Measurements from ENCODE around the gene FRMD1.

Gene FRMD1

DNA sequence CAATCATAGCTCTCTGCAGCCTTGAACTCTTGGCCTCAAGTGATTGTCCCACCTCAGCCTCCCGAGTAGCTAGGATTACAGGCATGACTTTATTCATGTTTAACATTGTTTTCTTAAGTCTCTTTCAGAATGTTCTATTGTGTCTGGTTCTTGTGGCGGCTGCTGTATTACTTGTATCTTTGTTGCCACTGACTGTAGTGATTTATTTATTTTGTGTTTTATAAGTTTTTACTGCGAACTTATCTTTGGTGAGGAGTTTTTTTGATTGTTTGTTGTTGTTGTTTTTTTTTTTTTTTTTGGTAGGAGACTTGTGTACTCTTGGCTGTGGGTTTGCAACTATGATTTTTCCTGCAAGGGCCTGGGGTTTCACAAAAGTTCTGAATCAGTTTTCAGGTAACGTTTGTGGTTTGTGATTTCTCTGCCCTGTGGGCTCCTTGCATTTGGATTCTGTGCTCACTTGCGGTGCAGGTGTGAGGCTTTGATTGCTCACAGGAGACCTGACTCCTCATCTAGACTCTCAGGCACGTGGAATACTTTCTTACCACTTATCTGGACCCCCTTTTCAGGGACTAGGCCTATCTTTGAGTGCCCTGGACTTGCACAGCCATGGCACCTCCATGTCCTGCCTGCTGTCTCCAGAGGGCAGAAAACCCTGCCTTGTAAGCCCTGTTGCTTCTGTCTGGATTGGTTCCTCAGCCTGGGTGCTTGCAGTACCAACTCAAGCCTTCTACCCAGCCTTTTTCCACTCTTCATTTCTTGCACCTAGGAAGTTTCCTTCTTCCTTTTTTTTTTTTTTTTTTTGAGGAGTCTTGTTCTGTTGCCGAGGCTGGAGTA, 56.3 kb downstream of the FRMD1 start:
- no peaks in the 10 kb centered on the region for H3K36me3 ChIP-seq (ENCODE audit: insufficient read depth, low read length)
- no peak overlapping the region for H3K4me3 ChIP-seq
- no peak overlapping the region for H3K27ac ChIP-seq
- H3K9ac ChIP-seq (ENCODE audit: insufficient read length): no peak overlapping the region
- no peak for TF ChIP-seq EZH2 (IDR thresholded peaks at IDR 0.05)
- TF ChIP-seq FOXP2 (optimal IDR thresholded peaks at IDR 0.05; ENCODE audit: control extremely low read depth, extremely low read length, insufficient read depth): no peak
- TF ChIP-seq POLR2AphosphoS5 (IDR thresholded peaks at IDR 0.05; ENCODE audit: borderline replicate concordance, low read depth, low read length): no peak
- DNase-seq (ENCODE audit: low read depth, low spot score): no peak
- H3K9me3 ChIP-seq (ENCODE audit: low read depth, low read length): no peaks in the 10 kb centered on the region

GRCh38 chr6:168021581-168021980, 57.4 kb downstream of the FRMD1 start:
- H3K27ac ChIP-seq: no peak overlapping the region
- TF ChIP-seq FOXP2 (optimal IDR thresholded peaks at IDR 0.05; ENCODE audit: control extremely low read depth, extremely low read length, insufficient read depth) (no peak), POLR2AphosphoS5 (IDR thresholded peaks at IDR 0.05; ENCODE audit: borderline replicate concordance, low read depth, low read length) (no peak), EZH2 (IDR thresholded peaks at IDR 0.05) (no peak)
- no peak overlapping the region for H3K9ac ChIP-seq (ENCODE audit: insufficient read length)
- H3K4me3 ChIP-seq: no peak overlapping the region
- DNase-seq (ENCODE audit: low read depth, low spot score): no peak
- no peaks in the 10 kb centered on the region for H3K36me3 ChIP-seq (ENCODE audit: insufficient read depth, low read length)
- no peaks in the 10 kb centered on the region for H3K9me3 ChIP-seq (ENCODE audit: low read depth, low read length)

DNA sequence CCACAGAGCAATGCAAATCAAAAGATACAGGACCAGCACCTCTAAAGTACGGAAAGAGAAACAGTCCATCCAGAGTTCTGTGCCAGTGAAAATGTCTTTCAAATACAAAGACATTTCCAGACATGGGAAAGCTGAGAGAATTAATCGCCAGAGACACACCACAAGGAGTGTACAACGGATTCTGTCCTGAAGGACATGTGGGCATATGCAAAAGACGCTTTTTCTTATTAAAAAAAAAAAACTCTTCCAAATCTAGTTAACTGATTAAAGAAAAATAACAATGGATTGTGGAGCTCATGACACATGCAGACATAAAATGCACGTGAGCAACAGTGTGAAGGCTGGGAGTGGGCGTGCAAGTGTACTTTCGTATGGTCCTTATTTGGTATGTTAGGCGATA, 58.8 kb downstream of the FRMD1 start:
- DNase-seq (ENCODE audit: low read depth, low spot score): no peak
- Histone ChIP-seq H3K4me3 (no peak overlapping the region), H3K27ac (no peak overlapping the region), H3K9me3 (ENCODE audit: low read depth, low read length) (no peaks in the 10 kb centered on the region), H3K9ac (ENCODE audit: insufficient read length) (no peak overlapping the region), H3K36me3 (ENCODE audit: insufficient read depth, low read length) (no peaks in the 10 kb centered on the region)
- TF ChIP-seq FOXP2 (optimal IDR thresholded peaks at IDR 0.05; ENCODE audit: control extremely low read depth, extremely low read length, insufficient read depth) (no peak), EZH2 (IDR thresholded peaks at IDR 0.05) (no peak), POLR2AphosphoS5 (IDR thresholded peaks at IDR 0.05; ENCODE audit: borderline replicate concordance, low read depth, low read length) (no peak)

GRCh38 chr6:168018664-168019063, 60.3 kb downstream of the FRMD1 start:
- Histone ChIP-seq H3K9ac (ENCODE audit: insufficient read length) (no peak overlapping the region), H3K27ac (no peak overlapping the region), H3K36me3 (ENCODE audit: insufficient read depth, low read length) (no peaks in the 10 kb centered on the region), H3K9me3 (ENCODE audit: low read depth, low read length) (no peaks in the 10 kb centered on the region), H3K4me3 (no peak overlapping the region)
- no peak for DNase-seq (ENCODE audit: low read depth, low spot score)
- no peak for TF ChIP-seq POLR2AphosphoS5 (IDR thresholded peaks at IDR 0.05; ENCODE audit: borderline replicate concordance, low read depth, low read length)
- no peak for TF ChIP-seq FOXP2 (optimal IDR thresholded peaks at IDR 0.05; ENCODE audit: control extremely low read depth, extremely low read length, insufficient read depth)
- TF ChIP-seq EZH2 (IDR thresholded peaks at IDR 0.05): no peak

DNA sequence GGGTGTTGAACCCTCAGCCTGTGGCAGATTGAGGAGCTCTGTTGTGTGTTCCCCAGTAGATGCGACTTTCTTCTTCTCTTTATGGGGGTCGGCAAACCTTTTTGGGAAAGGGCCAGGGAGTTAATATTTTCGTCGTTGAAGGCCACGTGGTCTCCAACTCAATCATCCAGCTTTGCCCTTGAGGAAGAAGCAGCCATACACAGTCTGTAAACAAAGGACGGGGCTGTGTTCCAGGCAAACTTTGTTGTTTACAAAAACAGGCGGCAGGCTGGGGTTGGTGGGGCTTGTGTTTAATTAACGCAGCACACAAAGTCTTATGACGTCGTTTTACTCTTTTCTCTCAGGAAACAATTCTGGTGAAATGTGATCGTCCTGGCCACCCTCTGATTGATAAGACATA, 61.4 kb downstream of the FRMD1 start:
- no peak for DNase-seq (ENCODE audit: low read depth, low spot score)
- peak overlapping the region; percentile 33; the same call in 1 of the 2 replicates for H3K27ac ChIP-seq
- H3K9ac ChIP-seq (ENCODE audit: insufficient read length): no peak overlapping the region
- H3K9me3 ChIP-seq (ENCODE audit: low read depth, low read length): no peaks in the 10 kb centered on the region
- TF ChIP-seq EZH2 (IDR thresholded peaks at IDR 0.05) (no peak), FOXP2 (optimal IDR thresholded peaks at IDR 0.05; ENCODE audit: control extremely low read depth, extremely low read length, insufficient read depth) (no peak), POLR2AphosphoS5 (IDR thresholded peaks at IDR 0.05; ENCODE audit: borderline replicate concordance, low read depth, low read length) (no peak)
- no peaks in the 10 kb centered on the region for H3K36me3 ChIP-seq (ENCODE audit: insufficient read depth, low read length)
- no peak overlapping the region for H3K4me3 ChIP-seq

DNA sequence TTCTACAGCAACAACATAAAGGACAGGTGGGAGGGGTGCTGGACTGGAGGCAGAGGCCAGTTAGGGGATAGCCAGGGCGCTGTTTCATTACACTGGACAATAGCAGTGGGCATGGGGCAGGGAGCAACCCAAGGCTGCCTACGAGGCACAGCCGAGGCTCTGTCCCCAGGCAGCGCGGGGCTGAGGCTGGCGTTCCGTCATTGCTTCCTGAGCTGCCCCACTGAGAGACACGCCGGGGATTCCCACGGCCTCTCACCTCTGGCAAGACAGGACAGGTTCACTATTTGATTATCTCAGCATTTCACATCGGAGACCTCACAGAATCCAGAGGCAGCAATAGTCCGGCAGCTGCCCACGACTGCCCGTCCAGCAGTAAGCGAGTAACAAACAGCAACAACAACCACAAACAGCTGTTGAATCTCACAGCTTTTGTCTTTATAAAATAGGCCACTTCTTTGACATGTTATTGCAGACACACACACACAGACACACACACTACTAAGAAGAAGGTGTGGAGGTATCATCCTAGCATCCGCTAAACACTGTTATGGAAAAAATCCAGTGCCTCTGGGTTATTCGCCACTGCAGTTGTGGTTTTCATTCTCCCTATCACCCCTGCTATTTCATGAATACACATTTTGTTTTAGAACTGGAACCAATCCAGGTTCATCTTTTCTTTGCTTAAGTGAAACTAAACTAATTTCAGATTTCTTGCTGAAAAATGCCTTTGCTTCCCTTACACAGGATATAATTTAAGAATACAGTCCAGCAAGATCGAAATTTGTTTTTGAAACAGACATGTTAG, 62.1 kb downstream of the FRMD1 start:
- Histone ChIP-seq H3K9ac (ENCODE audit: insufficient read length) (no peak overlapping the region), H3K27ac (peak overlapping the region; percentile 33; the same call in 1 of the 2 replicates), H3K36me3 (ENCODE audit: insufficient read depth, low read length) (no peaks in the 10 kb centered on the region), H3K4me3 (0 out of 2 replicates have a peak overlapping the region, but pooled peaks have one; percentile 21), H3K9me3 (ENCODE audit: low read depth, low read length) (no peaks in the 10 kb centered on the region)
- TF ChIP-seq EZH2 (IDR thresholded peaks at IDR 0.05) (no peak), FOXP2 (optimal IDR thresholded peaks at IDR 0.05; ENCODE audit: control extremely low read depth, extremely low read length, insufficient read depth) (no peak), POLR2AphosphoS5 (IDR thresholded peaks at IDR 0.05; ENCODE audit: borderline replicate concordance, low read depth, low read length) (no peak)
- DNase-seq (ENCODE audit: low read depth, low spot score): no peak

- DNase-seq (ENCODE audit: low read depth, low spot score): no peak
- TF ChIP-seq EZH2 (IDR thresholded peaks at IDR 0.05) (no peak), FOXP2 (optimal IDR thresholded peaks at IDR 0.05; ENCODE audit: control extremely low read depth, extremely low read length, insufficient read depth) (no peak), POLR2AphosphoS5 (IDR thresholded peaks at IDR 0.05; ENCODE audit: borderline replicate concordance, low read depth, low read length) (no peak)
Observed at GRCh38 chr6:168016176-168016620, 62.8 kb downstream of the FRMD1 start.

More at GRCh38 chr6:168016176-168016620, 62.8 kb downstream of the FRMD1 start:
- no peak overlapping the region for H3K9ac ChIP-seq (ENCODE audit: insufficient read length)
- peaks cover 5% of the 10 kb centered on the region; the same call in 1 of the 2 replicates for H3K9me3 ChIP-seq (ENCODE audit: low read depth, low read length)
- H3K27ac ChIP-seq: no peak overlapping the region
- no peaks in the 10 kb centered on the region for H3K36me3 ChIP-seq (ENCODE audit: insufficient read depth, low read length)
- H3K4me3 ChIP-seq: no peak overlapping the region
